Natural killer cell (primary cell): Measurements from ENCODE around the gene FBXO31. TPM values are rescaled to one million over a fixed set of nuclear protein-coding genes. Genes with fewer than 3 reads are reported as not detected.

ENCODE experiments used
- ATAC-seq, 3 donors: fragments of 150-1000 bp in 2 of 3; fragments of 200-7000 bp in 1 of 3; cut with Tn5 transposase; 1 replicate in 1 of 3; 2 replicates in 2 of 3; pipeline ENCODE4 v1.10.0; 2021; ENCODE audit warnings: mild to moderate bottlenecking in 2 of 3, moderate library complexity in 2 of 3
- DNase-seq, 2 donors: peaks; one replicate each; pipeline versions ENCODE4 v3.0.0 to v3.0.0-alpha.2; 2013 to 2021; ENCODE audit warnings: mixed read lengths in 1 of 2
- H3K27ac ChIP-seq: one replicate; pipeline ENCODE4 v1.5.1; 2013; ENCODE audit warnings: mild to moderate bottlenecking, low read length
- H3K27me3 ChIP-seq: one replicate; pipeline ENCODE4 v1.6.1; 2013; ENCODE audit warnings: low read length; ENCODE audit not compliant: control insufficient read depth, insufficient read depth
- H3K36me3 ChIP-seq: one replicate; pipeline ENCODE4 v1.6.1; 2013; ENCODE audit warnings: low read length; ENCODE audit not compliant: control insufficient read depth, insufficient read depth
- H3K4me1 ChIP-seq: one replicate; pipeline ENCODE4 v1.6.1; 2013; ENCODE audit warnings: low read length; ENCODE audit not compliant: control insufficient read depth, insufficient read depth
- H3K4me3 ChIP-seq: one replicate; pipeline ENCODE4 v1.5.1; 2013; ENCODE audit warnings: low read length
- H3K9me3 ChIP-seq: one replicate; pipeline ENCODE4 v1.6.1; 2013; ENCODE audit warnings: low read length; ENCODE audit not compliant: control insufficient read depth, insufficient read depth
- H3K27ac Mint-ChIP-seq, 2 donors: one replicate each; pipeline ENCODE4 v1.8.0; 2022; ENCODE audit warnings: mild to moderate bottlenecking in 2 of 2, mixed read lengths in 2 of 2, moderate library complexity in 1 of 2
- H3K27me3 Mint-ChIP-seq, 2 donors: one replicate each; pipeline ENCODE4 v1.8.0; 2022; ENCODE audit warnings: low read depth in 2 of 2, mixed read lengths in 2 of 2
- H3K36me3 Mint-ChIP-seq: one replicate; pipeline ENCODE4 v1.8.0; 2022; ENCODE audit warnings: mixed read lengths
- H3K4me1 Mint-ChIP-seq, 2 donors: one replicate each; pipeline ENCODE4 v1.8.0; 2022; ENCODE audit warnings: mixed read lengths in 2 of 2
- H3K4me3 Mint-ChIP-seq: one replicate; pipeline ENCODE4 v1.8.0; 2022; ENCODE audit warnings: mild to moderate bottlenecking, moderate library complexity, mixed read lengths
- H3K9me3 Mint-ChIP-seq, 2 donors: one replicate each; pipeline ENCODE4 v1.8.0; 2022; ENCODE audit warnings: mixed read lengths in 2 of 2
- WGBS: methylation state at CpG from one replicate; pipeline ENCODE4 v1.1.7; 2013; ENCODE audit warnings: missing lambda C conversion rate; ENCODE audit not compliant: insufficient coverage; 5-methylcytosine and 5-hydroxymethylcytosine counted together
- intact Hi-C: fragments of 100-400 bp; cut with micrococcal nuclease; formaldehyde crosslinking; loops from one replicate; pipeline ENCODE4 v1.14.2; 2022
- total RNA-seq, 4 donors: library from RNA; stranded (reverse); fragments of 120-200 nt in 1 of 4; gene quantifications; one replicate each; pipeline versions ENCODE4 v1.2.3 to v1.2.4, GENCODE V29; 2013 to 2022
- TF ChIP-seq, protein P1 (sequence below): fragments of 200-600 bp; IDR thresholded peaks from one replicate; pipeline ENCODE4 v1.8.0; 2022; ENCODE audit warnings: antibody characterized with exemption

FBXO31 gene
- total RNA-seq, 3 donors from 2014 or later (not counting 1 experiment from before 2014, with no cell fraction given), result 32.2 to 47.2 (median 37.6) TPM

DNA sequence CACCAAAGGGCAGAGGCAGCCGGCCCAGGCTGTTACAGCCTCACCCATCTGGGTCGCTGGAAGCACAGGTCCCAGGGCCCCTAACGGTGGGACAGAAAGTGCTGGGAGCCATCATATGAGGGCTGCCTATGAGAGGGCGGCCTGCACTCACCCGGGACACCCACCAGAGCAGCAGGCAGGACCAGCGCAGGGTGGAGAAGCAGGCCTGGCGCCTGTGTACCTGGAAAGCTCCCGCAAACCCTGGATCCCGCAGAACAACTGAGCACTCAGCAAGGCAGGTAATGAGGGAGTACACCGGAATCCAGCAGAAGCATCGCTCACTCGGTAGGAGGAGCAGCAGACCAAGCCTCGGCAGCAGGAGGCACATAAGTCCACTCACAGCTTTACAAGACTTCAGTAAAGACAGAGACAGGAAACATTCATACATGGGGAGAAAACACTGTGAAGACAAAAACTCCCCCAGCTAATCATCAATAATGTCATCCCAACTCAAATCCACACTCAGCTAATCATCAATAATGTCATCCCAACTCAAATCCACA lies 34.9 kb downstream of the FBXO31 start:
- Histone ChIP-seq H3K27me3 (no peaks in the 10 kb centered on the region), H3K9me3 (no peaks in the 10 kb centered on the region), H3K36me3 (peaks cover 6% of the 10 kb centered on the region), H3K27ac (no peak overlapping the region), H3K4me1 (peaks cover 17% of the 10 kb centered on the region), H3K4me3 (no peak overlapping the region)
- intact Hi-C loops, result no loop called here
- DNase-seq (no peak), ATAC-seq (no peak)
- Mint-ChIP-seq H3K27me3 (no peaks in the 10 kb centered on the region), H3K36me3 (no peaks in the 10 kb centered on the region), H3K27ac (no peak overlapping the region), H3K4me3 (no peak overlapping the region), H3K9me3 (no peaks in the 10 kb centered on the region), H3K4me1 (peaks cover 6 to 19% of the 10 kb centered on the region in 2 donors)
- TF ChIP-seq, protein P1, sequence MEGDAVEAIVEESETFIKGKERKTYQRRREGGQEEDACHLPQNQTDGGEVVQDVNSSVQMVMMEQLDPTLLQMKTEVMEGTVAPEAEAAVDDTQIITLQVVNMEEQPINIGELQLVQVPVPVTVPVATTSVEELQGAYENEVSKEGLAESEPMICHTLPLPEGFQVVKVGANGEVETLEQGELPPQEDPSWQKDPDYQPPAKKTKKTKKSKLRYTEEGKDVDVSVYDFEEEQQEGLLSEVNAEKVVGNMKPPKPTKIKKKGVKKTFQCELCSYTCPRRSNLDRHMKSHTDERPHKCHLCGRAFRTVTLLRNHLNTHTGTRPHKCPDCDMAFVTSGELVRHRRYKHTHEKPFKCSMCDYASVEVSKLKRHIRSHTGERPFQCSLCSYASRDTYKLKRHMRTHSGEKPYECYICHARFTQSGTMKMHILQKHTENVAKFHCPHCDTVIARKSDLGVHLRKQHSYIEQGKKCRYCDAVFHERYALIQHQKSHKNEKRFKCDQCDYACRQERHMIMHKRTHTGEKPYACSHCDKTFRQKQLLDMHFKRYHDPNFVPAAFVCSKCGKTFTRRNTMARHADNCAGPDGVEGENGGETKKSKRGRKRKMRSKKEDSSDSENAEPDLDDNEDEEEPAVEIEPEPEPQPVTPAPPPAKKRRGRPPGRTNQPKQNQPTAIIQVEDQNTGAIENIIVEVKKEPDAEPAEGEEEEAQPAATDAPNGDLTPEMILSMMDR, result no peak
- WGBS, result 97% methylated on average over 13 of the region's 13 CpGs

DNA sequence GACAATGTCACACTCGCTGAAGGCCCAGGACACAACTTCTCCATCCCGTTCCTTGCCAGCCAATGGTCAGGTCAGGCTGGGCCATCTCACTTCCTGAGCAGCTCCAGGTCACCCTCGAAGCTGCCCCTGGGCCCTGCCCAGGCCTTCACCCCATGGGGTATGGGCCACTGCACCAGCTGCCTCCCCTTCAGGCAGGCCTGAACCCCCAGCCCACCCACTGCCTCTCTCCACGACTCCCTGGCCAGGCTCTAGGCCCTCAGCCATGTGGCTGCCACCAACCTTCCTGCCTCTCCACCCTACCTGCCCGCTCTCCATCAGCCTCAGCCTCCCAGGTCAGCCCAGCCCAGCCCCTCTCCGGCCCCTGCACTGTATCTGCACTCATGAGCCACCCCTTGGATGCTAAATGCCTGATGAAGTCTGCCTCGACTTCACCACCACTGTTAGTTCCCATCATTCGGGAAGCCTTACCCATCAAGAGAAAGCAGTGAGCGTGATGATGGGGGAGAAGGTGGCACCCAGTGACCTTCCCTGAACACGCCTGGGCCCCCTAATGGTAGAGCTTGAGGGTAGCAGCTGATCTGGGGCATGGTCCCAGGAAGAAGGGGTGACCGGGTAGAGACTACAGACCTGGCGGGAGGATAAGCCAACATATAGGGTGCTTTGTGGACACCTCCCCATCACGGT lies 35.5 kb downstream of the FBXO31 start:
- H3K27me3 Mint-ChIP-seq, result no peaks in the 10 kb centered on the region
- ATAC-seq, result no peak
- intact Hi-C loops, result no loop called here
- H3K27me3 ChIP-seq, result no peaks in the 10 kb centered on the region
- H3K4me3 Mint-ChIP-seq, result no peak overlapping the region
- H3K4me1 ChIP-seq, result peaks cover 17% of the 10 kb centered on the region
- H3K36me3 Mint-ChIP-seq, result no peaks in the 10 kb centered on the region
- H3K9me3 Mint-ChIP-seq, result no peaks in the 10 kb centered on the region
- no peak overlapping the region for H3K27ac ChIP-seq
- no peak overlapping the region for H3K4me3 ChIP-seq
- WGBS, result 96% methylated on average over 13 of the region's 13 CpGs
- TF ChIP-seq, protein P1, result no peak
- H3K27ac Mint-ChIP-seq, result no peak overlapping the region
- H3K4me1 Mint-ChIP-seq, result peaks cover 6 to 19% of the 10 kb centered on the region in 2 donors
- peaks cover 6% of the 10 kb centered on the region for H3K36me3 ChIP-seq
- DNase-seq, result no peak
- no peaks in the 10 kb centered on the region for H3K9me3 ChIP-seq

DNA sequence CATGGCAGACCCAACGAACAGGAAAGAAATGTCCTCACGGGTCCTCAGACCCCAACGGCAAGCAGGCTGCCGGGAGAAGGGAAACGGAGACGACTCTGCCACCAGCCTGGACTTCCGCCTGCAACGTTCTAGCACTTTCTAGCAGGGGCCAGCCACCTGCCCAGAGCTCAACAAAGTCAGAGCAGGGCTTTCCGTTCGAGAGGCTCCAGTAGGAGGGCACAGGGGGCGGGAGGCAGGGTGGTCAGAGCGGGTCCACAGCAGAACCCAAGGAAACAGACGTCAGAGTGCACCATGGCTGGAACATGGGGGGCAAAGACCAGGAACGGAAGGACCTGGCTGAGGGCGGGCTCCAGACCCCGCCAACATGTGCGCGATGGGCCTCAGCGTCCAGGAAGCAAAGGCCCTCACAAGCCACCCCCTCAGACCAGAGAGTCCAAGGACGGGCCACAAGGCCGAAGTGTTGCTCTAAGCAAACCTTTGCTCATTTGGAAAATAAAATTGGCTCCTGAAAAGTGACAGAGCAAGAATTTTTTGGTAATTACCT lies 37.0 kb downstream of the FBXO31 start:
- H3K27ac Mint-ChIP-seq, result no peak overlapping the region

More for the DNA sequence above, 37.0 kb downstream of the FBXO31 start:
- H3K4me1 Mint-ChIP-seq, result peaks cover 6 to 19% of the 10 kb centered on the region in 2 donors
- intact Hi-C loops, result no loop called here
- H3K27me3 Mint-ChIP-seq, result no peaks in the 10 kb centered on the region
- no peaks in the 10 kb centered on the region for H3K27me3 ChIP-seq
- no peaks in the 10 kb centered on the region for H3K9me3 ChIP-seq
- ATAC-seq (no peak), DNase-seq (no peak)
- H3K4me1 ChIP-seq, result peaks cover 17% of the 10 kb centered on the region
- TF ChIP-seq, protein P1, result no peak
- H3K4me3 ChIP-seq, result no peak overlapping the region
- WGBS, result 96% methylated on average over 21 of the region's 21 CpGs
- H3K4me3 Mint-ChIP-seq, result no peak overlapping the region
- no peak overlapping the region for H3K27ac ChIP-seq
- peaks cover 18% of the 10 kb centered on the region for H3K36me3 ChIP-seq
- H3K36me3 Mint-ChIP-seq, result no peaks in the 10 kb centered on the region
- no peaks in the 10 kb centered on the region for H3K9me3 Mint-ChIP-seq
